Astrocyte (in vitro differentiated cells and primary cell): ENCODE results near the gene ZC3H18.
"Not testable (repeated sequence)": the region's sequence is repeated elsewhere in the genome, so short reads cannot be mapped to it uniquely, and the experiment has no call there.

Experiments used
- CTCF ChIP-seq: IDR thresholded peaks from 2 replicates; pipeline ENCODE4 v1.5.1; 2011; ENCODE audit warnings: low read depth, mild to moderate bottlenecking, inconsistent platforms, low read length, moderate library complexity; ENCODE audit not compliant: insufficient read depth
- EZH2 ChIP-seq: IDR thresholded peaks from 2 replicates; pipeline ENCODE4 v1.6.1; 2012; ENCODE audit warnings: mild to moderate bottlenecking, low read length, inconsistent platforms; ENCODE audit not compliant: insufficient read depth

DNA sequence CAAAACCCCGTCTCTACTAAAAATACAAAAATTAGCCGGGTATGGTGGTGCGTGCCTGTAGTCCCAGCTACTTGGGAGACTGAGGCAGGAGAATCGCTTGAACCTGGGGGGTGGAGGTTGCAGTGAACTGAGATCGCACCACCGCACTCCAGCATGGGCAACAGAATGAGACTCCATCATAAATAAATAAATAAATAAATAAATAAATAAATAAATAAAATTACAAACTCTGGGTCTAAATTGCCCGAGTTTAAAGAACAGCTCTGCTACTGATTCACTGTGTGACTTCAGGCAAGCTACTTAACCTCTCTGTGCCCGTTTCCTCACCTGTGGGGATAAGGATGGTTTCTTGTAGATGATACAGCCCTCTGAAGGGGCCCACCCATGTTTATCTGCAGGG lies 99.3 kb downstream of the ZC3H18 start:
- TF ChIP-seq CTCF, EZH2: not testable (repeated sequence)
